ENCODE measurements around the gene ZHX3.

The ZHX3 gene

DNA sequence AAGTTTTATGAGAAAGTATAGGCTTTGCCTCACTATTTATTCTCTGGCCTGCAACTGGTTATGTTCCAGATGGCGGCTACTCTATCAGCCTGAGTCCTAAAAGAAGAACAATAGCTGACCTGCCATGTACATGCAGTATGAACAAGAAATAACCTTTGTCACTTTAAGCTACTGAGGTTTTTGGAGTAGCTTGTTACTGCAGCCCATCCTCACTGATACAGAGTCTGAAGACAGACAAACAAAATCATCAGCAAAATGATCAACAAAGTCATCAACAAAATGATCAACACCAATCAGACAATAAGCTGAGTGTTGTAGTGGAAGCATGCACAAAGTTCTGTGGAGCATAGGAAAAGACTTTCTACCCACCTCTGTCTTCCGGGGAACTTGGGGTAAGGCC lies 97.7 kb downstream of the ZHX3 start:
- no peak for DNase-seq

DNA sequence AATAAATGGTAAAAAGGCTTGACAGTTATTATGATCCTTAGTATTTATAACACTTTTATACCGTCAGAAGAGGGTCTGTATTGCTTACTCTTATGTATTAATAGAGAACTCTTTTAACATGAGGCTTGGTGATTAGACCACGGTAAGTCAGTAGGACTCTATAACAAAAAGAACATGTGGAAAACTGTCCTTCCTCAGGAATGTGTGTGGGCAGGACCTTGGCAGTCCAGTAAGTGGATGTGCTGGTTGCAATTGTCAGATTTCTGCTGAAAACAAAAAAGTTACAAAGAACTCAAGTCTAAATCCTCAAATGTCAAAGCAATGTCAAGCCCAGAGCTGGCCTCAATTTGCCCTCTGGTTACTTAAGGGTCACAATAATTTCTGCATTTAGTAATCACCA lies 99.1 kb downstream of the ZHX3 start:
- no peak for DNase-seq

DNA sequence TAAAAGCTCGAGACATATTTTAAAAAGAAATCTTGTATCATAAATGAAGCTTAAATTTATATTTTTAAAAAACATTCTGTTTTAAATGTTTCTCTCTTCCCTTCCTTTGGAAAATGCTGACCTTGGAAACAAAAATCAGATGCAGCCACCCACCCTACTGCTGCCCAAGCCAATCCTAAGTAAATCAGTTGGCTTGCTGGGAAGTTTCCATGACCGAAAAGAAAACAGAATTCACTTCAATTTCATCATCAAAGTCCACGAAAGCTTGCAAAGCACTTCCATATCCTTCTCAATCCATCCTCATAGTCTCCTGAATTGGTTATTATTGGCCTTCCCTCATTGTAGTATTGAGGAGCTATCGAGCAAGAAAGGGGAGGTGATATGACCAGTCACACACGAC lies 100.1 kb downstream of the ZHX3 start:
- DNase-seq, result no peak

DNA sequence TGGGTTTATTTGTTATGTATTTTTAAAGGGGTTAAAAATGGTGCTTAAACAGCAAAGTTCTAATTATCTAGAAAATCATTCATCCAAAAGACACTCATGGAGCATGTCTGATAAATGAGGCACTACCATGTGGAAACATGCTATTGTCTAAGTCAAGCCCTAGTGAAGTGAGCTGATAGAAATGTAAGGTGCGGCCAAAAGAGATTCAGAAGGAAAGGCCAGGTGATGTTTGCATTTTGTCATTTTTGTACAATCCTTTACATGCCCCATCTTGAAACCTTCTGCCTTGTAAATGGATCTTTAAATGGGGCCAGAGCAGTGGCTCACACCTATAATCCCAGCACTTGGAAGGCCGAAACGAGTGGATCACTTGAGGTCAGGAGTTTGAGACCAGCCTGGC lies 102.9 kb downstream of the ZHX3 start:
- no peak for DNase-seq

DNA sequence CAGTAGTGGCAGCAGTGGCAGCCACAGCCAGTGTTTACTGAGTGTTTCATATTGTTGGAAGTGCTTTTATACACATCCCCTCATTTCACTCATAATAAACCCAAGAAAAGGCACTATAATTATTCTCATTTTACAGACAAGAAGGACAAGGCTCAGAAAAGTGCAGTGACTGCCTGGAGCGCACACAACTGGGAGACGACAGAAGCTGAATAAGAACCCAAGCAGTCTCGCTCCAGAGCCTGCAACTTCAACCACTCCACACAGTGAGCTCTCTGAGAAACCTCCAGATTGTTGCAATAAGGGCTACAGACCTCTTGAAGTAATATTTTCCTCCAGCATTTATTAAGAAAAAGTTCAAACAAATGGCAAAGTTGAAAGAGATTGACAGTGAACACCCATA lies 103.3 kb downstream of the ZHX3 start:
- DNase-seq, result no peak

DNA sequence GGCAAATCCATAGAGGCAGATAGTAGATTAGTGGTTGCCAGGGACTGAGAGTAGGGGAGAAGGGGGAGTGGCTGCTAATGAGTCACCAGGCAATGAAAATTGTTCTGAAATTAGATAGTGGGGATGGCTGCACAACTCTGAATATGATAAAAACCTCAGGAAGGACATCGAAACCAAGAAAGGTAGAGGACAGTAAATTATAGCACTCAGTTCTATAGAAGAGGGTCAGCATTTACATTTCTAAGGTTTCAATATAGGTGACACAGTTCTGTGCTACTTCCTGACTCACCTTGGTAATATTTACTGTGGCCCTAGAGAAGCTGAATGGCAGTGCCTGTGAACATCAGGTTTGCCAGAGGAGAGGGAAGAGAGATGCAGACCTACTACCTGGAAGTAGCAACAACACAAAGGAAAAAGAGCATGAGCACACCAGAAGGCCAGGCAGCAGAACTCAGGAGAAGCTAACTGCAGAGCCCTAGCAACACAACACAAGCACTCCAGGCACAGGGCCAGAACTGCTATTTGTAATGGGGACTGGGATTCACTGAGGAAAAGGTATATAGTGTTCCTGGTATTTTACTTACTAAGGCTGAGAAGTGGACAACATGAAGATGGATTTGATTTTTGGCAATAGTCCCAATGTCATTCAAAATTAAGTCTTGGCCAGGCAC lies 104.2 kb downstream of the ZHX3 start:
- no peak for DNase-seq

DNA sequence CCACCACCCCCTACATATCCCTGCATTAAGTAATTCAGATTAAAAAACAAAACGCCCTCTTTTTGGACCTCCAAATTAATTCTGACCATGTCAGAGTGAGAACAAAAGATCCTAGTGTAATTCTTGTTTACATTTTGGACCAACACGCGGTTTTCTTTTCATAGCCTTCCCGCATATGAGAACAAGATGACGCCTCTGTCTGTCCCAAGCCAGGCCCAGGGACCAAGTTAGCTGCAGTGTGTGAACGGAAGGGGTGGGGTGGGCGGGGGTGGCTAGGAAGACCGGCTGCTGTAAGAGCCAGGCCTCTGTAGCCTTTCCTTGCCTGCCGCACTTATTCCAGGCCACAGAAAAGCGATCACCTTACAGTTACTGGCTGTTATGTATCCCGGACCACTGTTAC lies 112.2 kb downstream of the ZHX3 start:
- DNase-seq, result no peak

DNA sequence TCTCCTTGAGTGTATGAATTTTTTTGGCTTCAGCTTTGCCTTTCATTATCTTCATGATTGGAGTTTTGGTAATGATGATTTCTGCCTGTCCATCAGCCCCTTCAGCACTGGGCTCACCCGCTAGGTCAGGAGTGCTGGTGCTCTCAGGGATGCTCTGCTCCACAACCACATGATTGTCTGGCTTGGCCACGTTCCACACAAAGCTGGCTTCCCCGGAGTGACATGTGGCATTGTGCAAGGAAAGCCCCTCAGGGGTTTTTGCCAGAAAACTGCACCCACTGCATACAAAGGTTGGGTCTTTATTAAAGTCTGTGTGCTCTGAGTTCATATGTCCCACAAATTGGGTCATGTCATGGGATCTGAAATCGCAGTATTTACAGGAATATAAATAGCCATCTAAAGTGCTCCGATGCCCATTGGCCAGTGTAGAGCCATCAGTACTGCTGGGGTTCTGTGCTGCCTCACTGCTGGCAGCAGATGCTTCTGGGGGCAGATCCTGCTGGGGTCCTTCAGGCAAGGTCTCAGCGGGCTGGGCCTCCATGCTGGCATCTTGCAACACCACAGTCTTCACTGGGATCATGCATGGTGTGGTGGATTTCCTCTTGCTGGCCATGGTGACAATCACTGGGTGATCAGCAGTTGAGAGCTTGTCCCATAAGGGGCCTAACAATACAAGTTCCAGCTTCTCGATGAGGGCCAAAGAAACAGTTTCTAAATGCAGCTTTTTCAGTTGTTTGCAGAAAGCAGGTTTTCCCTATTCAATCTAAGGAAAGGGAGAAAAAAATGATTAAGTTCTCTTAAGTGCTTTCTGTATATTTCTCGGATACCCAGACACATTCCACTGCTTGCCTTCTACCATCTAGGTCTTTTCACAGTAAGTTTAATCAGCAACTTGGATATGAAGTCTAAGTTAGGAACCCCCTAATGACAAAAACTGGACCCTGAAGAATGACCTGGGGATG lies 112.9 kb downstream of the ZHX3 start:
- DNase-seq, result no peak

DNA sequence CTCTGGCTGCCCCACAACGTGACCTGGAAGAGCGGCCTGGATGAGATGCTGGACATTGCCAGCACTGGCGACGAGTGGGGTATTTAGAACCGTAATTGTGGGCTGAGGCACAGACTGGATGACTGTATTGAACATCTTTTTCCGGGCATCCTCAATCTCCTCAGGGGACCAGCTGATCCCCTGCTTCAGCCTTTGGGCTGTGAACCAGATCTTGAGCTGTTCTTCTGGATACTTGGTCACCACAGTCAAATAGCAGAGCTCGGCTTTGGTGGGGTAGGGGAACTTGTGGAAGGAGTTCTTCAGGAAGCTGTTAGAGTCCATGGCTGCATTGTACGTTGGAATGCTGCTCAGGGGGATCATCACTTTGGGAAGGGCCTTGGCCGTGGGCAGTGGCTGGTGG lies 113.9 kb downstream of the ZHX3 start:
- DNase-seq, result no peak

DNA sequence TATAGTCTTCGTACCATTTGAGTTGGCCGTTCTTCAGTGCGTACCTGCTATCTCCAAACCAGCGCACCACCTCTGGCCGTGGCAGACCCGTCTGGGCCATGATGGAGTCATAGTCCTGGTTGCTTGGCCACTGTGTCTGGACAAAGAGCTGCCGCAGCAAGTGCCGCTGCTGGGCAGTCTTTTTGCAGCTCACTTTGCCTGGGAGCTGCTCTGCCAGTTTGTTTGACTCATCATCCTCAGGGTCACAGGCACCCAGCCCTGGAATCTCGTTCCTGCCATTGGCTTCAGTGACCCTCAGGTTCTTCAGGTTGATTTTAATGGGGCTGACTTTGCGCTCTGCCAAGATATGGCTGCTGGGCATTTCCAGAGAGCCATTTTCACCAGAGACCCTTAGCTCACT lies 115.1 kb downstream of the ZHX3 start:
- no peak for DNase-seq

DNA sequence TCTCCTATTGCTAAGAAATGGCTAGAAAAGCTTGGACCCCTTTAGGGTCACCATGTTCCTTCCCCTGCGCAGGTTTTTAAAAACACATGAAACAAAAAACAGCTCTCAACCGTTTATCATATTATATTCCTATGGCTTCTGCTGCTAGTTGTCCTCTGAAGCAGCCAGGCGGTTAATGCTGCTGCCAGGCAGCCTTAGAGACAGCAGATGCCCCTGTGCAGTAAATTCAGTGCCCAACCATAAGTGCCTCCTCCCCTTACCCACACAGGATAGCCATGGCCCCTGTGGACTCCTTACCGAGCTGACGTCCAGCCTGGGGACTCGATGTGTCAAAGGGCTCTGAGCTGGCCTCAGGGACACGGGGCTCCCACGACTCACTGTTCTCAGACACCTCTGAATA lies 115.8 kb downstream of the ZHX3 start:
- DNase-seq, result no peak

DNA sequence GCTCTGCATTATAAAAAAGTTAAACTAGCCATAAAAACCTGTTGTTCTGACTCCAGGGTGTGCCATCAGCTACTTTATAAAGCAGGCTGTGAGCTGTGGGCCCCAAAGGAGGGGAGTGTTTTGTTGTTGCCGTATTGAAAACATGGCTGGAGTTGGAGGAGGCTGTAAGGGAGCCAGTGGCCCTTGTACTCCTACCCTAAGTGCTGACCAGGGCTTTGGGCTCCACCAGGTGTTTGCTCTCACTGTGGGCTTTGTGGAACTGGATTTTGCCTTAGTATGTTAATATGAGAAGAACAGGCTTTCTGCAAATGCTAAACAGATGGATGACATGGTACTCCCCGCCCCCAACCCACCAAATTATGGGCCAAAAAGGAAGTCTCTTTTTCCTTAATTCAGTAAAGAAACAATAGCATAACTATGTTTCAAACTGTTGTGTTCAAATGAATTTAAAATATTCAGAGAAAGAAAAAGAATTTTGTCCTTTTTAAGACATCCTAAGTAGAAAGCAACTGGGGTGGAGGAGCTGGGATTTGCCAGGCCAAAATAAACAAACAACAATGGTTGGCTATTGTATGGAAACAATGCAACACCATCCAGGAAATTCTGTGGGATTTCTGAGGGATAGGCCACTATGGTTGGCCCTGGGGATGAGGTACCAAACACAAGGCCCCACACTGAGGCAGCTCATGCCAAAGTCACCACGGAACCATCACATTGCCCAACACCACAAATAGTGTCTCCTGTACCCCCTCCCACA lies 116.9 kb downstream of the ZHX3 start:
- DNase-seq, result no peak

DNA sequence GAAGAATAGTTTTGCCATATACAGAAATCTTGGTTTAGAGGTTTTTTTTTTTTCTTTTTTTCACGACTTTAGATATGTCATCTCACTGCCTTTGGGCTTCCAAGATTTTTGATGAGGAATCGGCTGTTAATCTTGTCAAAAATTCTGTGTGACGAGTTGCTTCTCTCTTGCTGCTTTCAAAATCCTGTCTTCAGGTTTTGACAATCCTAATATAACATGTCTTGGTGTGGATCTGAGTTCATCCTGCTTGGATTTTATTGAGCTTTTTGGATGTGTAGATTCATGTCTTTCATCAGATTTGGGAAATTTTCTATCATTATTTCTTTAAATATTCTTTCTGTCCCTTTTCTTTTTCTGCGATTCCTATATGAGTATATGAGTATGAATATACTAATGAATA lies 119.1 kb downstream of the ZHX3 start:
- DNase-seq, result no peak

DNA sequence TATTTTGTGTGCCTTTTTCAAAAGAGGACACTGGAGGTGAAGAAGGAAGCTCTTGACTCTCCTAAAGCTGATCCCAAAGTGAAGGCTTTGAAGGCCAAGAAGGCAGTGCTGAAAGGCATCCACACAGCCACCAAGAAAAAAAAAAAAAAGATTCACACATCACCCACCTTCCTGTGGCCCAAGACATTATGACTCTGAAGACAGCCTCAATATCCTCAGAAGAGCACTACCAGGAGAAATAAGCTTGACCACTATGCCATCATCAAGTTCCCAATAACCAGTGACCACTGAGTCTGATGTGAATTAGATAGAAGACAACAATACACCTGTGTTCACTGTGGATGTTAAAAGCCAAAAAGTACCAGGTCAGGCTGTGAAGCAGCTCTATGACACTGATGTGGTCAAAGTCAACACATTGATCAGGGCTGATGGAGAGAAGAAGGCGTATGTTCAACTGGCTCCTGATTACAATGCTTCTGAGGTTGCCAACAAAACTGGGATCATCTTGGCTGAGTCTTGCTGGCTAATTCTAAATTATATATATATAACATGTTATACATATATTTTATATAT lies 120.8 kb downstream of the ZHX3 start:
- no peak for DNase-seq

DNA sequence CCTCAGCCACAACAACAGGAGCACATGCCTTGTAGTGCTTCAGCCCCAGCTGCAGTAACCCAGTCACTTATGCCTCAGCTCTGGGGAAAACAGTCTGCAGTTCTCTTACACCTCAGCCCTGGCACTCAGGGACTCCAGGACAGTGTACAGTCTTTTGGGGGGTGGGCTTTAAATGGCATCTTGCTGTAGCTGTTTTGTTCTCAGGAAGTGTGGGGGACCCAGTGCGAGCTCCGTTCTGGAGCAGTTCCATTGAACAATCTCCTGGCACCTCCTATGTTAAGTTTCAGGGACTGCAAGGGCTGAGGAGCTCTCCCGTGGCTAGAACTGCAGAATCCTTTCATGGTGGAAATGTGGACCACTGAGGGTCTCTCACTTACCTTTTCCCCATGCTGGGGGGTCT lies 125.0 kb downstream of the ZHX3 start:
- no peak for DNase-seq

DNA sequence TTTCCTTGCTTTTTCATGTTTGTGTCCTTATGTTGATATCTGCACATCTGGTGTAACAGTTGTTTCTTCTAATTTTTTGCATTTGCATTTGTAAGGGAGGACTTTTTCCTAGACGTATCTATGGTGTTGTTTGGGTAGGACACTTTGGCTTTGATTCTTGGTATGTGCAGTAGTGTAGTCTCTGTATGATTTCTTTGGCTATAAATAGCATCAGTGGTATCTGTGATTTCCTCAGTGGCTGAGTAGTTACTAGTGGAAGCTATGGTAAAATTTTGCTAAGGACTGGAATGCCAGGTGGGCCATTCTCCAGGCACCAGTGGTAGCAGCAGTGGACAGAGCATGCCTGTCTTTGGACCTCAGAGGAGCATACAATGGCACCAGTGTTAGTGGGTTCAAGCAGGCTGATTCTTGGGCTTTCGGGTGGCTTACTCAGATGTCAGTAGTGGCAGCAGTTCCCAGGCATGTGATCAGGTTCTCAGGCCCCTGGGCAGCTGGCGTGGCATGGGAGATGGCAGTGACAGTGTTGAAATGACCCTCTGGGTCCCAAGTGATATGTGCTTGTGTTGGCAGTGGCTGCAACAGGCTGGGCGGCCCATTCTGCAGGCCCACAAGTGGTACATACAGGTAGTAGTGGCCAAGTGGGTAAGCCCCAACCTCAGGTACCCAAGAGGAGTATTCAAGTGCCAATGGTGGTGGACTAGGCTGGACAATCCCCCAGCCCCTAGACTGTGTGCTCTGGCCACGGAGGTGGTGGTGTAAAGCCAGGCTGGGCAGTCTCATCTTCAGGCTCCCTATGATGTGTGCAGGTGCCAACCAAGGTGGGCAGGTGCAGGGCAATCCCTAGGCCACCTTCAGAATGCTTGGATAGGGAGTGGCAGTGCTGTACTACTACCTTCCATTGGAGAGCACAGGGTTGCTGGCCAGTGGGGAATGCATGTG lies 125.7 kb downstream of the ZHX3 start:
- DNase-seq, result no peak

DNA sequence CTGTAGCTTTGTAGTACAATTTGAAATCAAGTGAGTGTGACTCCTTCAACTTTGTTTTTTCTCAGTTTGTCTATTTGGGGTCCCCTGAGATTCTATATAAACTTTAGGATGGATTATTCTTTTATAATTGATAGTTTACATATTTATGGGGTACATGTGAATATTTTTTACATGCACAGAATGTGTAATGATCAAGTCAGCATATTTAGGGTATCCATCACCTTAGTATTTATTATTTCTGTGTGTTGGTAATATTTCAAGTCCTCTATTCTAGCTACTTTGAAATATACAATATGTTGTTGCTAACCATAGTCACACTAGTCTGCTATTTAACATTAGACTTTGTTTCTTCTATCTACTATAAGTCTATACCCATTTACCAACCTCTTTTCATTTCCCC lies 129.9 kb downstream of the ZHX3 start:
- DNase-seq, result no peak

DNA sequence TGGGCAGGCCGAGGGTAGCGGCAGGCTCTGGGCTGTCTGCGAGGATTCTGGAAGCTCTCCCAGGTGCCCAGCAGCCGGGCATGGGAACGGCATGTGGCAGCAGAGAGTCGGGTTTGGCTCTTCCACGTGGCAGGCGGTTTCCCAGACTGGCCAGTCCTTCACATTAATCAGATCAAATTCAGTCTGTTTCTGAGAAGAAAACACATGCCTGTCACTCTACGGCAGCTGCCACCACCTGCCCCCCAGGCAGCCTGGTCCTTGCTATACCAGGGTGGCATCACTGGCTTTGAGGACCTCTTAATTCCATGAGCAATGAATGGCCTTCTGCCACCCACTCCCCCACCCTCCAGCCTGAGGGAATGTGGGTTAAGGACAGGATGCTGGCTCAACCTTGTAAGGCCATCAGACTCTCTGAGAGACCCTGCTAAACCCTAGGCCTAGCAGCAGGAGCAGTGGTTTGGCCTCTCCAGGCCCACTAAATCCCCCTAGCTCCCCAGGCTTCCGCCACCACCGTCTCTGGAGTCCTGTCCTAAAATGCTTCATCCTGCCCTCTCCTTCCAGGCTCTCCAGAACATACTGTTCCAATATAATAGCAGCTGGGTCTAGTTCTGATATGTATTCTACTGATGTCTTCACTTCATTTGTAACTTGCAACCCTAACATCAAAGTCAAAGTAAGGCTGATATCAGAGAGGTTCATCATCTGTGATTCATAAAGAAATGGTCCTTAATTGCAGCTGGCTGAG lies 132.3 kb downstream of the ZHX3 start:
- no peak for DNase-seq

DNA sequence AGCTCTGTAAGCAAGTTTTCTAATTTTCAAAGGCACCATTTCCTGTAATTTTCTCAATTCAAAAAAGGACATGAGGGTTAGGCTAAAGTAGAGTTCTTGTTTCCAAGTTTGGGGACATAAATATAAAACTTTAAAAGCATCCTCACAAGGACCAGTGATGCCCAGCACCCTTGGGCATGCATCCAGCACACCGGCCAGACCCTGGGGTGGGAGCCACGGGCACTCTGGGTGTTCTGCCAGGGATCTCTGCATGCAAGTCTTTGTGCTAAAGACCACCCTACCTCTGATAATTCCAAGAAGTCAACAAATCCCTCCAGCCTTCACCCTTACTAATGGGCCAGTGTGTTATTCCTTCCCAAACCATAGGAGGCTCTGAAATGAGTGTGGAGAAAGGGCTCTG lies 133.7 kb downstream of the ZHX3 start:
- DNase-seq, result no peak

DNA sequence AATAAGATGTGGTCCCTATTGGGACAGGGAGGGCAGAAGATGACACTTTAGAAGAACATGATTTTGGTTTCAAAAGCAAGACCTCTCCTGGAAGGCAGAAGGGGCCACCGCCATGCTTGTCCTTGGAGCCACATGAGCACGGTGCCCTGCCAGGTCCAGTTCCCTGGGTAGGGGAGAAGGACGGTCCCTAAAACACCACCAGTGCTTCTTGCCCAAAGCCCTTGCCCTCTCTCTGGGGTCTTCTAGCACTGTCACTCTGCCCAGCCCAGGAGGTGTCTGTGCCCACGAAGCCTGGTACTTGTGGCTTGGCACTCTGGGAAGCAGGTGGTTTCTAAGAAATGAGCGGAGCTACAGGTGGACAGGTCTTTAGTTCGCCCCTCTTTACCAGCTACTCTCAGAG lies 134.1 kb downstream of the ZHX3 start:
- no peak for DNase-seq
